A673 (cell line): ENCODE results near the gene STAMBP.

Experiments
- EZH2 ChIP-seq: fragments of 200-600 bp; sonication (generic); IDR thresholded peaks from 2 replicates; pipeline ENCODE4 v1.6.1; 2017; ENCODE audit warnings: borderline replicate concordance, low read depth, mild to moderate bottlenecking, mixed read lengths, antibody characterized with exemption, low read length; ENCODE audit not compliant: poor library complexity, severe bottlenecking
- TF ChIP-seq, protein P1 (sequence below): fragments of 300-800, 200-600 bp; sonication (generic); conservative IDR thresholded peaks from 2 replicates; pipeline ENCODE4 v1.5.1; 2017; ENCODE audit warnings: low read depth, mild to moderate bottlenecking, antibody characterized with exemption, low read length, moderate library complexity, mixed read lengths

DNA sequence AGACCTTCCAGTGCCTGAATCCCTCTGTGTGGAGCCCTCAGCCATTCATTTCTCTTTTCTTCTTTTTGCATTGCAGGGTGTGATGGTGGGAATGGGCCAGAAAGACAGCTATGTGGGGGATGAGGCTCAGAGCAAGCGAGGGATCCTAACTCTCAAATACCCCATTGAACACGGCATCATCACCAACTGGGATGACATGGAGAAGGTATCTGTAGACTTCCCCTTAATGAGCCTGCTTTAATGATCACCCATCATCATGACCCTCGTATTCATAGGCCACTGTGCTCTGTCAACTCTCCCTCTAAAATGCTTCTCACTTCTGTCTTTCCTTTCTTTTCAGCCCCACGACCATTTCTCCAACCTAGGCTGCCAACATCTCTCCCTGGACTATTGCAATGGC is 73.5 kb downstream of the STAMBP start:
- TF ChIP-seq, protein P1, sequence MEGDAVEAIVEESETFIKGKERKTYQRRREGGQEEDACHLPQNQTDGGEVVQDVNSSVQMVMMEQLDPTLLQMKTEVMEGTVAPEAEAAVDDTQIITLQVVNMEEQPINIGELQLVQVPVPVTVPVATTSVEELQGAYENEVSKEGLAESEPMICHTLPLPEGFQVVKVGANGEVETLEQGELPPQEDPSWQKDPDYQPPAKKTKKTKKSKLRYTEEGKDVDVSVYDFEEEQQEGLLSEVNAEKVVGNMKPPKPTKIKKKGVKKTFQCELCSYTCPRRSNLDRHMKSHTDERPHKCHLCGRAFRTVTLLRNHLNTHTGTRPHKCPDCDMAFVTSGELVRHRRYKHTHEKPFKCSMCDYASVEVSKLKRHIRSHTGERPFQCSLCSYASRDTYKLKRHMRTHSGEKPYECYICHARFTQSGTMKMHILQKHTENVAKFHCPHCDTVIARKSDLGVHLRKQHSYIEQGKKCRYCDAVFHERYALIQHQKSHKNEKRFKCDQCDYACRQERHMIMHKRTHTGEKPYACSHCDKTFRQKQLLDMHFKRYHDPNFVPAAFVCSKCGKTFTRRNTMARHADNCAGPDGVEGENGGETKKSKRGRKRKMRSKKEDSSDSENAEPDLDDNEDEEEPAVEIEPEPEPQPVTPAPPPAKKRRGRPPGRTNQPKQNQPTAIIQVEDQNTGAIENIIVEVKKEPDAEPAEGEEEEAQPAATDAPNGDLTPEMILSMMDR, result no peak
- TF ChIP-seq EZH2, result no peak
